ENCODE data around the gene EPHB3. TPM values are rescaled to one million over a fixed set of nuclear protein-coding genes. Genes with fewer than 3 reads are reported as not detected.

EPHB3 gene
- total and polyA plus RNA-seq, 2 of the 4 experiments (the other 2 are of a cell fraction) = 0.72 to 2.9 TPM

DNA sequence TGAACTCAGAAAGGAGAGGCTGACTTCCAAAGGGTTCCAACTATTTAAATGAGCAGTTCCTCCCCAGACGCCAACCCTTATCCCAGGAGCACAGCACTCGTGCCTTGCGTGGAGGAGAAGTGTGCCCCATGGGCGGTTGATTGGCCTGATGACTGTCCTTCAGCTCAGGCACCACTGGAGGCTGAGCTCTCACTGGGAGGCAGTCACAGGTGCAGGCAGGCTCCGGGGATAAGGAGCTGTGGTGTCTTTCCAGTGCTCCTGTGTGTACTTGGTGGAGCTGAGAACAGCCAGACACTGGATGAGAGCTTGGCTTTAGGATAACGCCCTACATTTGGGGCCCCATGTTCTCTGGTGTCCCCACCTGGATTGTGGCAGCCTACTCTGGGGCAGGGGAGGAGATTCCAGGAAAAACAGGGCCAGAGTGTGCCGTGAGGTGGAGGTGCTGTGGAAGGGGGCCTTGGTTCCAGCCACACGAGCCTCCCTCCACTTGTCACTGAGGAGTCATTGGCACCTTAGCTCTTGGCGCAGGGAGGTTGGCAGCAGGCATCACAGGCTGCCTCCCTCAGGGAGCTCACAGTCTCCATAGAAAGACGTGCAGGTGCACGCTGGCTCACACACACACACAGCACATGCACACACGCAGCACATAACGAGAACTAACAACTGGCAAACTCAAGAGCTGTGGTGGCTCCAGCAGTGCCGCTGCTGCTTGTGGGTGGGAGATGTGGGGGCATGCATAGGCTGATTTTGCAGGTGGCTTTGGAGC, 22.7 kb upstream of the EPHB3 start:
- H3K27me3 ChIP-seq (ENCODE audit: control insufficient read depth, insufficient read depth, low read length) = peaks cover 51% of the 10 kb centered on the region
- H2AFZ ChIP-seq (replicated peaks; ENCODE audit: low read length, poor library complexity) = no peak overlapping the region
- H2BK15ac ChIP-seq (ENCODE audit: low read depth, low read length) = no peak overlapping the region
- H3K9ac ChIP-seq (ENCODE audit: low read depth, low read length) = no peak overlapping the region
- H3K27ac ChIP-seq (ENCODE audit: insufficient read depth, low read length) = no peak overlapping the region
- in situ Hi-C loops (cut with MboI; ENCODE audit: low sequenced_read_pairs) (no loop called here), dilution Hi-C loops (cut with HindIII; ENCODE audit: low sequenced_read_pairs, unreplicated experiment) (loop anchor here (25.0 kb wide), 1 partner anchor 177 kb away; the partner anchor contains the start of genes CLCN2 and POLR2H), intact Hi-C loops (cut with micrococcal nuclease) (no loop called here)
- H3K18ac ChIP-seq (ENCODE audit: low read depth, low read length) = no peak overlapping the region
- H4K5ac ChIP-seq (ENCODE audit: low read depth, low read length) = no peak overlapping the region
- DNase-seq = no peak
- no peaks in the 10 kb centered on the region for H3K4me1 ChIP-seq (ENCODE audit: control insufficient read depth, insufficient read depth, low read length)
- H3K23ac ChIP-seq (ENCODE audit: low read depth, low read length) = no peak overlapping the region
- no TSS peak for BruUV-seq (replicated peaks)
- ATAC-seq (ENCODE audit: low read depth) = no peak
- H3K9me3 ChIP-seq (ENCODE audit: control insufficient read depth, insufficient read depth, low read length) = no peaks in the 10 kb centered on the region
- H4K20me1 ChIP-seq (ENCODE audit: insufficient read depth, low read length) = no peaks in the 10 kb centered on the region
- H3K4me2 ChIP-seq (ENCODE audit: low read depth, low read length) = no peak overlapping the region
- no peak overlapping the region for H3K14ac ChIP-seq (replicated peaks; ENCODE audit: low read depth, low read length)
- POLR2A ChIA-PET (ENCODE audit: unreplicated experiment) = no interaction called here
- CTCF ChIA-PET = interaction anchor here (2.1 kb wide), 1 partner anchor 25 kb away, joined by 5 read pairs; no protein-coding TSS in a partner anchor
- no peak overlapping the region for H3K4me3 ChIP-seq (ENCODE audit: insufficient read depth, low read depth, low read length)
- H2AK5ac ChIP-seq (ENCODE audit: low read depth, low read length) = no peak overlapping the region
- no peak overlapping the region for H2BK20ac ChIP-seq (ENCODE audit: low read depth, low read length)
- no peak overlapping the region for H4K91ac ChIP-seq (ENCODE audit: insufficient read depth, low read depth, low read length)
- H4K8ac ChIP-seq (ENCODE audit: low read depth in 2 of 2, low read length in 2 of 2) = no peak overlapping the region
- no peaks in the 10 kb centered on the region for H3K79me1 ChIP-seq (ENCODE audit: low read depth in 1 of 2, low read length in 2 of 2)
- no CpG with 5 or more reads among the region's 14 CpGs for WGBS, 2 experiments (ENCODE audit: extremely low coverage in 2 of 2, insufficient read length in 1 of 2)
- no peak overlapping the region for H2BK5ac ChIP-seq (ENCODE audit: low read depth, low read length, poor library complexity, severe bottlenecking)
- TF ChIP-seq, protein P1, sequence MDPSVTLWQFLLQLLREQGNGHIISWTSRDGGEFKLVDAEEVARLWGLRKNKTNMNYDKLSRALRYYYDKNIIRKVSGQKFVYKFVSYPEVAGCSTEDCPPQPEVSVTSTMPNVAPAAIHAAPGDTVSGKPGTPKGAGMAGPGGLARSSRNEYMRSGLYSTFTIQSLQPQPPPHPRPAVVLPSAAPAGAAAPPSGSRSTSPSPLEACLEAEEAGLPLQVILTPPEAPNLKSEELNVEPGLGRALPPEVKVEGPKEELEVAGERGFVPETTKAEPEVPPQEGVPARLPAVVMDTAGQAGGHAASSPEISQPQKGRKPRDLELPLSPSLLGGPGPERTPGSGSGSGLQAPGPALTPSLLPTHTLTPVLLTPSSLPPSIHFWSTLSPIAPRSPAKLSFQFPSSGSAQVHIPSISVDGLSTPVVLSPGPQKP (IDR thresholded peaks at IDR 0.05; ENCODE audit: borderline replicate concordance, low read depth, low read length) = no peak
- no peak for TF ChIP-seq BHLHE40 (IDR thresholded peaks at IDR 0.05; ENCODE audit: low read depth, low read length)
- no peak for TF ChIP-seq CHD1 (IDR thresholded peaks at IDR 0.05; ENCODE audit: low read depth, low read length)
- TF ChIP-seq, protein P2, sequence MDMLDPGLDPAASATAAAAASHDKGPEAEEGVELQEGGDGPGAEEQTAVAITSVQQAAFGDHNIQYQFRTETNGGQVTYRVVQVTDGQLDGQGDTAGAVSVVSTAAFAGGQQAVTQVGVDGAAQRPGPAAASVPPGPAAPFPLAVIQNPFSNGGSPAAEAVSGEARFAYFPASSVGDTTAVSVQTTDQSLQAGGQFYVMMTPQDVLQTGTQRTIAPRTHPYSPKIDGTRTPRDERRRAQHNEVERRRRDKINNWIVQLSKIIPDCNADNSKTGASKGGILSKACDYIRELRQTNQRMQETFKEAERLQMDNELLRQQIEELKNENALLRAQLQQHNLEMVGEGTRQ (IDR thresholded peaks at IDR 0.05; ENCODE audit: low read depth, low read length) = no peak
- no peak for TF ChIP-seq RFX5 (IDR thresholded peaks at IDR 0.05; ENCODE audit: low read depth, low read length)
- TF ChIP-seq MXI1 (IDR thresholded peaks at IDR 0.05; ENCODE audit: borderline replicate concordance, low read depth, low read length) = no peak
- TF ChIP-seq MAFK (IDR thresholded peaks at IDR 0.05; ENCODE audit: low read depth, low read length) = no peak
- TF ChIP-seq CEBPB (IDR thresholded peaks at IDR 0.05; ENCODE audit: low read depth, low read length) = no peak
- TF ChIP-seq SMC3 (IDR thresholded peaks at IDR 0.05; ENCODE audit: low read depth, low read length) = no peak
- TF ChIP-seq MAZ (IDR thresholded peaks at IDR 0.05; ENCODE audit: borderline replicate concordance, low read depth, low read length) = no peak
- TF ChIP-seq FOS (IDR thresholded peaks at IDR 0.05; ENCODE audit: low read depth, low read length) = no peak
- TF ChIP-seq, protein P3, sequence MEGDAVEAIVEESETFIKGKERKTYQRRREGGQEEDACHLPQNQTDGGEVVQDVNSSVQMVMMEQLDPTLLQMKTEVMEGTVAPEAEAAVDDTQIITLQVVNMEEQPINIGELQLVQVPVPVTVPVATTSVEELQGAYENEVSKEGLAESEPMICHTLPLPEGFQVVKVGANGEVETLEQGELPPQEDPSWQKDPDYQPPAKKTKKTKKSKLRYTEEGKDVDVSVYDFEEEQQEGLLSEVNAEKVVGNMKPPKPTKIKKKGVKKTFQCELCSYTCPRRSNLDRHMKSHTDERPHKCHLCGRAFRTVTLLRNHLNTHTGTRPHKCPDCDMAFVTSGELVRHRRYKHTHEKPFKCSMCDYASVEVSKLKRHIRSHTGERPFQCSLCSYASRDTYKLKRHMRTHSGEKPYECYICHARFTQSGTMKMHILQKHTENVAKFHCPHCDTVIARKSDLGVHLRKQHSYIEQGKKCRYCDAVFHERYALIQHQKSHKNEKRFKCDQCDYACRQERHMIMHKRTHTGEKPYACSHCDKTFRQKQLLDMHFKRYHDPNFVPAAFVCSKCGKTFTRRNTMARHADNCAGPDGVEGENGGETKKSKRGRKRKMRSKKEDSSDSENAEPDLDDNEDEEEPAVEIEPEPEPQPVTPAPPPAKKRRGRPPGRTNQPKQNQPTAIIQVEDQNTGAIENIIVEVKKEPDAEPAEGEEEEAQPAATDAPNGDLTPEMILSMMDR (conservative IDR thresholded peaks at IDR 0.05; ENCODE audit: low read depth, low read length) = no peak
- TF ChIP-seq RAD21 (IDR thresholded peaks at IDR 0.05; ENCODE audit: low read length) = no peak
- TF ChIP-seq RCOR1 (IDR thresholded peaks at IDR 0.05; ENCODE audit: insufficient replicate concordance, low read length) = no peak
- TF ChIP-seq POLR2A (IDR thresholded peaks at IDR 0.05; ENCODE audit: low read depth, low read length) = no peak
- TF ChIP-seq NFE2L2 (IDR thresholded peaks at IDR 0.05; ENCODE audit: low read depth, low read length) = no peak
- no peak overlapping the region for H2BK120ac ChIP-seq (ENCODE audit: low read depth, low read length)
- no peaks in the 10 kb centered on the region for H3K9me1 ChIP-seq (ENCODE audit: insufficient read depth, low read length)
- no peak overlapping the region for H3K4ac ChIP-seq (ENCODE audit: low read depth, low read length)
- H2AK9ac ChIP-seq (replicated peaks; ENCODE audit: low read depth, low read length, poor library complexity) = no peak overlapping the region
- no peaks in the 10 kb centered on the region for H3K36me3 ChIP-seq (ENCODE audit: control insufficient read depth, insufficient read depth, low read length)
- no peak overlapping the region for H3K56ac ChIP-seq (ENCODE audit: extremely low read depth, insufficient read depth, low read length)
